GM19395 (cell line): Measurements from ENCODE around the gene CDC42EP1.
"Not testable (repeated sequence)": the region's sequence is repeated elsewhere in the genome, so short reads cannot be mapped to it uniquely, and the experiment has no call there.

Experiments
- ATAC-seq: cut with Tn5 transposase; IDR thresholded peaks from one replicate; pipeline ENCODE4 v1.9.1; 2021; ENCODE audit warnings: mild to moderate bottlenecking, moderate library complexity; ENCODE audit not compliant: unreplicated experiment

CDC42EP1 gene

GRCh38 chr22:37559901-37560607, at the start of gene CDC42EP1:
TSS of gene CDC42EP1 (plus strand) at chr22:37560480. CDS start at chr22:37566350, 5,870 bp downstream.
- ATAC-seq, result no peak

- no peak for ATAC-seq
These were observed 48.7 kb upstream of the CDC42EP1 start for GRCh38 chr22:37511395-37512104.

GRCh38 chr22:37514526-37515051, 45.7 kb upstream of the CDC42EP1 start:
- ATAC-seq, result no peak

- ATAC-seq, result no peak
These were observed 44.4 kb upstream of the CDC42EP1 start for GRCh38 chr22:37515901-37516300.

GRCh38 chr22:37516456-37516855, 43.8 kb upstream of the CDC42EP1 start:
- no peak for ATAC-seq

GRCh38 chr22:37517826-37518450, 42.3 kb upstream of the CDC42EP1 start:
- ATAC-seq, result no peak

GRCh38 chr22:37518509-37519267, 41.6 kb upstream of the CDC42EP1 start:
- ATAC-seq, result no peak

GRCh38 chr22:37519268-37520195, 40.7 kb upstream of the CDC42EP1 start, which contains the start of gene CARD10:
TSS of gene CARD10 (minus strand) at chr22:37519415. CDS start at chr22:37519200, 215 bp downstream.
- no peak for ATAC-seq

- no peak for ATAC-seq
These were observed 39.5 kb upstream of the CDC42EP1 start for GRCh38 chr22:37520776-37521191.

- ATAC-seq, result no peak
These were observed 39.0 kb upstream of the CDC42EP1 start for GRCh38 chr22:37521236-37521739.

GRCh38 chr22:37522482-37522881, 37.8 kb upstream of the CDC42EP1 start:
- ATAC-seq, result no peak

- no peak for ATAC-seq
These were observed 35.1 kb upstream of the CDC42EP1 start for GRCh38 chr22:37525073-37525745.

GRCh38 chr22:37525746-37526350, 34.4 kb upstream of the CDC42EP1 start:
- no peak for ATAC-seq

GRCh38 chr22:37526376-37526775, 33.9 kb upstream of the CDC42EP1 start:
- ATAC-seq, result no peak

- not testable (repeated sequence) for ATAC-seq
These were observed 33.1 kb upstream of the CDC42EP1 start for GRCh38 chr22:37527081-37527752.

GRCh38 chr22:37527952-37528351, 32.3 kb upstream of the CDC42EP1 start:
- ATAC-seq, result not testable (repeated sequence)

GRCh38 chr22:37529652-37530345, 30.5 kb upstream of the CDC42EP1 start:
- ATAC-seq, result no peak
